HG02852 (cell line): ENCODE data around the gene CDK19.

Experiments
- ATAC-seq: cut with Tn5 transposase; IDR thresholded peaks from one replicate; pipeline ENCODE4 v1.9.1; 2021; ENCODE audit warnings: mild to moderate bottlenecking, moderate library complexity; ENCODE audit not compliant: unreplicated experiment

CDK19 gene

GRCh38 chr6:110705543-110705942, 109.7 kb downstream of the CDK19 start:
- ATAC-seq, result no peak

GRCh38 chr6:110703906-110704594, 111.2 kb downstream of the CDK19 start:
- no peak for ATAC-seq

DNA sequence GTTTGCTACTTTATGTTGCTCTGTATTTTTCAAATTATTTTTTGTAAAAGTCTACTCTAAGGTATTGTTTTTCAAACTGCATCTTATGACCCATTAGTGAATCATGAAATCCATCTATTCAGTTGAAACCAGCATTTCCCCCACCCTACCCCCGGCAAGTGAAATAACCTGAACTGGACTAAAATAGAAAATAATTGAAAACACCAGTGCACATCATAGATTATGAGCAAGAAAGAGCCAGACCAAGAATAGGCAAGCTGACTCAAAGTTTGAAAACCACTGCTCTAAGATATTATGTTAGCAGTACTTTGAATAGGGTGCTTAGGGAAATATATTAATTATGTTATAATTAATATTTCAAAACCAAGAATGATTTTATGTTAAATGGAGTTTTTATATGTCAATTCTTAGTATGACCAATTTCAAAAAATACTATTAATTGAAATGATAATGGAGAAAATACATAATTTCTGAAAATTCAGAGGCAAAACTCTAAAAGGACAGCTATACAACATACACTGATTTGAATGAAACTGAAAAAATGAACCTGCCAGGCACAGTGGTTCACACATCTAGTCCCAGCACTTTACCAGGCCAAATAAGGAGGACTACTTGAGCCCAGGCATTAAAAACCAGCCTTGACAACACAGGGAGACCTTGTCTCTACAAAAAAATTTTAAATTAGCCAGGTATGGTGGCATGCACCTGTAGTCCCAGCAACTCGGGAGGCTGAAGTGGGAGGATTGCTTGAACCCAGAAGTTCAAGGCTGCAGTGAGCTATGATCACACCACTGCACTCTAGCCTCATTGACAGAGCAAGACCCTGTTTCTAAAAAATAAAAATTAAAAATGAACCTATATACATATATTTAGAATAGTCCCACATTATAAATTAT, 112.0 kb downstream of the CDK19 start:
- peak; percentile 62 for ATAC-seq

GRCh38 chr6:110699780-110700179, 115.5 kb downstream of the CDK19 start:
- no peak for ATAC-seq

GRCh38 chr6:110693994-110694393, 121.3 kb downstream of the CDK19 start:
- no peak for ATAC-seq

GRCh38 chr6:110693296-110693695, 122.0 kb downstream of the CDK19 start:
- ATAC-seq, result no peak

DNA sequence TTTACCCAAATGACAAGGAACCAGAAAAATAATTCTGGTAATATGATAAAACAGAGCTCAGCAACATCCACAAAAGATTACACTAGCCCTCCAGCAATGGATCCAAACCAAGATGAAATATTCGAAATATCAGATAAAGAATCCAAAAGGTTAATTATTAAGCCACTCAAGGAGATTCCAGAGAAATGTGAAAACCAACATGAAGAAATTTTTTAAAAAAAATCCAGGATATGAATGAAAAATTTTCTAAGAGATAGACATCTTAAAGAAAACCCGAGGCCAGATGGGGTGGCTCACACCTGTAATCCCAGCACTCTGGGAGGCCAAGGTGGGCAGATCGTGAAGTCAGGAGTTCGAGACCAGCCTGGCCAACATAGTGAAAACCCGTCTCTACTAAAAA, 124.4 kb downstream of the CDK19 start:
- no peak for ATAC-seq

- ATAC-seq, result no peak
Measured at GRCh38 chr6:110690106-110690654, 125.1 kb downstream of the CDK19 start.

DNA sequence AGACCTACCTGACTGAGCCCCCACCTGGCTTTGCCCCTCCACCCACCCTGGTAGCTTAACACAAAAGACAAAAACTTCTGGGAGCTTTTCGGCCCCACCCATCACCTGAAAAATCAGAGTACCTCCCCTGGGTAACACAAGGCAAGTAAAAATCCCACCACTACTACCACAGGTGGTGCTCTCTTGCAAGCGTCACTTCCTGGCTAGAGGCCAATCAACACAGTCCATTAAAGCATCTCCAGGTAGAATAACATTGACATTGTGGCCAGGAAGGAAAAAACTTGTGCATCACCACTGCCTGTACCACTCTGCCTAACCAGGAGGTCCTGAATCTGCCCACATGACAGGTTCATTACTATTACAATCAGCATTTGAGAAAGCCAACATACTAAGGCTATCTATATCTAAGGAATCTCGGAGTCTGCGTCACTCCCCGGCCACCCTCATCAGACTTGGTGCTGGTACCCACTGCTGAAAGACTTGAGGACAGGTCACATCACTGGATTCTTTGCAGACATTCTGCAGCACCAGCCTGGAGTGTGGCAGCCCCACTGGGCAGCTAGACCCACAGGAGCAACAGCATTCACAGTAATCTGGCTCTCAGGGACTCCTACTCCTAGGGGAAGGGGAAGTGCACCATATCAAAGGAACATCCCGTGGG, 125.9 kb downstream of the CDK19 start:
- ATAC-seq, result no peak

DNA sequence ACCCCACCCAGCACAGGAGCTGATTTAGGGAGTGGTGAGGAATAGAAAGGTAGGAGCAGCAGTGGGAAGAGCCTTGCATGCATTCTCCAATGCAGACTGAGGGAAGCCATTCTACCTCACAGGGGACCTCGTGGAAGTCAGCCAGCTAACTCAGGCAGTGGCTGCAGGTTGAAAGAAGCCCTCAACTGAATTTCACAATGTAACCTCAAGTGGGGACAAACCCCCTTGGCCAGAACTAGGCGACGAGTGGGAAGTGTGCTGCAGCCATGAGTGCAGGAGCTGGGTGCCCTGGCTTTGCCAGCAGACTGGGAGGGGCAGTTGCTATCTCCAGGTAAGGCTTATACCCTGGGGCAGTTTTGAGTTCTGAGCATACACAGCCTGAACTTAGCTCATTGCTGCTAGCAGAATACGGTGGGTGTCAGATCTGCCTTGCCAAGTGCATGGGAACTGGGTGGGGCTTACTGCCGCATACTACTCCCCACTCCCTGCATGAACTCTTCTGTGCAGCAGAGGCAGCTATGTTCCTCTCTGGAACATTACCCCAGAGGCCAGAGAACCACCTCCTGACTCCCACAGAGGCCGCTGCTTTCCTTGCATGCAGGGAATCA, 126.5 kb downstream of the CDK19 start:
- no peak for ATAC-seq

DNA sequence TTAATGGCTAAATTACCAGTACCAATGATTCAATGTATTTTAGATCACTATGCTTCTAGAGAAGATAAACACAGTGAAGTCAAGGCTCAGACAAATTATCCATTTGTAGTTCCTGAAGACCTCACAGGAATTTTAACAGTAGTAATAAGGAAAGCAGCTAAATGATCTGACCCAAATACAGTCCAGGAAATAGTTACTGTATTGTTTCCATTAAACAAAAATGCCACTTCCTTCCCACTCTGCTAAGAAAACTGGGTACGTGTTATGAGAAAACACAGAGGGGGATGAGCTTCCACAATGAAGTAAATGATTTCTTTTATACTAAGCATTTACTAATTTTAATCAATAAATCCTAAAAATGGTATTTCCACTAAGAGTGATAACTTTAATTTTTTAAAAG, 127.9 kb downstream of the CDK19 start:
- no peak for ATAC-seq

GRCh38 chr6:110683241-110683640, 132.0 kb downstream of the CDK19 start:
- no peak for ATAC-seq

GRCh38 chr6:110682460-110682853, 132.8 kb downstream of the CDK19 start:
- peak; percentile 94 for ATAC-seq

DNA sequence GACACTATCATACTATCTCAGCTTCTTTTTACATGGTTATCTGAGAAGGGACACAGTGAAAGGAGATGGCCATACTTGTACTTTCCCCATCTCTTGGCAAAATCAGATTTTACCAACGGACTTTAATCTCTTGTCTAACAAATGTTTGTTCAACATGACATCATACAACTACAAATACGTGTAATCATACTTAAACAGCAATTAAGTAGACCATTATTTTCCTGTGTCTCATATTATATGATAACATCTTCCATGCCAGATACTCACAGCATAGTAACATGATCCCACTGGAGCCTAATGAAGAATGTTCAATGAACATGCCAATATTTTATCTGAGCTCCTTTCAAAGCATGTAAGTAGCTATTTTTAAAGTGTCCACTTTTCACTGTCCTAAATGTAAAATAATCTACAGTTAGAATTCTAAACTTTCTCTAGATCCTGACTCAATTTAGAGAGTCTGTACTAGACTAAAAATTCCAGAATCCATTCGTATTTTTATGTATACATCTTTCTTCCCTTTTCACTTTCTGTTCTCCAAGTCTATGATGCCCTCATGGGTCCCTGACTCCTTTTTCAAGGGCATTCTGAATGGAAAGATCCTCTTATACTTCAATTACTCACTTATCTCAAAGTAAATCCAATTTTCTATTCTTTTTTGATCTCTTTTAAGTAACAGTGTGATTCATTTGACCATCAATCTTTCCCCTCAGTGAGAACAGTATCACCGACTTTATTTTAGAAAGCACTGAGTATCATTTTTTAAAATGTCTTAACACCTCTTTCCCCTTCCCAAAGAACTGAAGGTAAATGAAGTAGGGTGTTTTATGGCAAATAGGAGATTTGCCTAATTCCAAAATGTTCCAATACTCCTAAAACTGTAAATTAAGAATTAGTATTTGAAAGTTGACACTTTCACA, 133.5 kb downstream of the CDK19 start:
- peak; percentile 19 for ATAC-seq

DNA sequence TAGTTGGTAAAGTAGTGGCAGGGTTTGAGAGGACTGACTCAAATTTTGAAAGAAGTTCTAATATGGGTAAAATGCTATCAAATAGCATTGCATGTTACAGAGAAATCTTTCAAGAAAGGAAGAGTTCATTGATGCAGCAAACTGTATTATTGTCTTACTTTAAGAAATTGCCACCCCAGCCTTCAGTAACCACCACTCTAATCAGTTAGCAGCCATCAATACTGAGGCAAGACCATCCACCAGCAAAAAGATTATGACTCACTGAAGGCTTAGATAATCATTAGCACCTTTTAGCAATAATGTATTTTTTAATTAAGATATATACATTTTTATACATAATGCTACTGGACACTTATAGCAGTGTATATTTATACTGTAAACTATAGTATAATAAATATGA, 138.9 kb downstream of the CDK19 start:
- no peak for ATAC-seq

DNA sequence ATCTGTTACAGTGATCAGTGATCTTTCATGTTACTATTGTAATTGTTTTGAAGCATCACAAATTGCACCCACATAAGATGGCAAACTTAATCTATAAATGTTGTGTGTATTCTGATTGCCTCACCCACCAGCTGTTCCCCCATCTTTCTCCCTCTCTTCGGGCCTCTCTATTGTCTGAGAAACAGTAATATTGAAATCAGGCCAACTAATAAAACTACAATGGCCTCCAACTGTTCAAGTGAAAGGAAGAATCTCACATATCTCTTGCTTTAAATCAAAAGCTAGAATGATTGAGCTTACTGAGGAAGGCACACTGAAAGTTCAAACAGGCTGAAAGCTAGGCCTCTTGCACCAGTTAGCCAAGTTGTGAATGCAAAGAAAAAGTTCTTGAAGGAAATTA, 141.2 kb downstream of the CDK19 start:
- no peak for ATAC-seq

GRCh38 chr6:110672122-110672521, 143.1 kb downstream of the CDK19 start:
- no peak for ATAC-seq

GRCh38 chr6:110671447-110671846, 143.8 kb downstream of the CDK19 start:
- ATAC-seq, result no peak

- ATAC-seq, result no peak
Measured at GRCh38 chr6:110665600-110665999, 149.7 kb downstream of the CDK19 start.

- no peak for ATAC-seq
Measured at GRCh38 chr6:110664933-110665332, 150.3 kb downstream of the CDK19 start.
